A549 (cell line): ENCODE data around the gene VARS2.

ENCODE experiments used
- CHD4 ChIP-seq: fragments of 200-600 bp; sonication (generic); IDR thresholded peaks from 2 replicates; pipeline ENCODE4 v1.6.1; 2016; ENCODE audit warnings: antibody characterized with exemption, mild to moderate bottlenecking, borderline replicate concordance
- CTCF ChIP-seq: fragments of >200 bp; sonication (Bioruptor Twin); formaldehyde crosslinking; IDR thresholded peaks from 3 replicates; pipeline ENCODE4 v1.5.1; 2016
- HMGXB4 ChIP-seq: fragments of 250-450 bp; sonication (Bioruptor Pico); IDR thresholded peaks from 2 replicates; pipeline ENCODE4 v1.5.0; 2021; ENCODE audit warnings: mild to moderate bottlenecking, moderate library complexity, borderline replicate concordance
- POLR2A ChIP-seq: IDR thresholded peaks from 2 replicates; pipeline ENCODE4 v1.6.1; 2012; ENCODE audit warnings: mild to moderate bottlenecking, low read length
- POLR2AphosphoS2 ChIP-seq: conservative IDR thresholded peaks from 2 replicates; pipeline ENCODE4 v1.6.1; 2012; ENCODE audit warnings: low read length, improper control_type of control experiment, inconsistent platforms
- RARB ChIP-seq: fragments of 250-450 bp; sonication (Bioruptor Pico); IDR thresholded peaks from 2 replicates; pipeline ENCODE4 v1.8.0; 2021; ENCODE audit warnings: mild to moderate bottlenecking, moderate library complexity

- TF ChIP-seq POLR2AphosphoS2 (no peak), HMGXB4 (no peak), CTCF (no peak), CHD4 (no peak), POLR2A (no peak), RARB (no peak)
Measured at GRCh38 chr6:30917041-30917440, 3.0 kb downstream of the VARS2 start.
